Iris pigment epithelial cell (primary cell): ENCODE results near the gene ELOB.

Experiments
- DNase-seq: peaks from one replicate; pipeline ENCODE4 v3.0.0-alpha.2; 2011; ENCODE audit warnings: low read depth

ELOB gene

GRCh38 chr16:2767140-2767731 is 9.8 kb downstream of the ELOB start:
- no peak for DNase-seq

- DNase-seq, result no peak
These were observed 10.5 kb downstream of the ELOB start for GRCh38 chr16:2766430-2767139.

GRCh38 chr16:2765462-2766404 is 11.3 kb downstream of the ELOB start:
- no peak for DNase-seq

- no peak for DNase-seq
These were observed 12.4 kb downstream of the ELOB start for GRCh38 chr16:2764718-2765117.

- no peak for DNase-seq
These were observed 13.9 kb downstream of the ELOB start for GRCh38 chr16:2763173-2763572.

- no peak for DNase-seq
These were observed 14.4 kb downstream of the ELOB start for GRCh38 chr16:2762711-2763110.

GRCh38 chr16:2761886-2762583 is 15.0 kb downstream of the ELOB start:
- no peak for DNase-seq

GRCh38 chr16:2761472-2761871 is 15.6 kb downstream of the ELOB start:
- DNase-seq, result no peak

- DNase-seq, result no peak
These were observed 19.7 kb downstream of the ELOB start for GRCh38 chr16:2757344-2757743.

- DNase-seq, result no peak
These were observed 20.6 kb downstream of the ELOB start for GRCh38 chr16:2756288-2757015.

GRCh38 chr16:2755158-2755557 is 21.9 kb downstream of the ELOB start:
- no peak for DNase-seq

- peak; percentile 37 for DNase-seq
These were observed 23.4 kb downstream of the ELOB start for GRCh38 chr16:2753733-2754020.

GRCh38 chr16:2752850-2753732 is 24.0 kb downstream of the ELOB start:
- peak; percentile 78 for DNase-seq

GRCh38 chr16:2752035-2752849 is 24.8 kb downstream of the ELOB start, which contains the start of gene SRRM2:
TSS of gene SRRM2 (plus strand) at chr16:2752638. CDS start at chr16:2756365, 3,727 bp downstream.
- peak; percentile 96 for DNase-seq

- no peak for DNase-seq
These were observed 25.5 kb downstream of the ELOB start for GRCh38 chr16:2751577-2752034.

- DNase-seq, result no peak
These were observed 27.1 kb downstream of the ELOB start for GRCh38 chr16:2749936-2750335.

- DNase-seq, result no peak
These were observed 27.6 kb downstream of the ELOB start for GRCh38 chr16:2749476-2749875.

- DNase-seq, result no peak
These were observed 28.2 kb downstream of the ELOB start for GRCh38 chr16:2748757-2749455.

- no peak for DNase-seq
These were observed 31.1 kb downstream of the ELOB start for GRCh38 chr16:2745961-2746360.
